Ramos (cell line): ENCODE results near the gene MDC1.
"Not testable (repeated sequence)": the region's sequence is repeated elsewhere in the genome, so short reads cannot be mapped to it uniquely, and the experiment has no call there.

Experiments
- in situ Hi-C: fragments of 300-500 bp; cut with MboI; formaldehyde crosslinking; loops from one replicate; pipeline ENCODE4 v1.14.3; 2022; ENCODE audit warnings: low sequenced_read_pairs; ENCODE audit not compliant: unreplicated experiment

MDC1 gene, protein sequence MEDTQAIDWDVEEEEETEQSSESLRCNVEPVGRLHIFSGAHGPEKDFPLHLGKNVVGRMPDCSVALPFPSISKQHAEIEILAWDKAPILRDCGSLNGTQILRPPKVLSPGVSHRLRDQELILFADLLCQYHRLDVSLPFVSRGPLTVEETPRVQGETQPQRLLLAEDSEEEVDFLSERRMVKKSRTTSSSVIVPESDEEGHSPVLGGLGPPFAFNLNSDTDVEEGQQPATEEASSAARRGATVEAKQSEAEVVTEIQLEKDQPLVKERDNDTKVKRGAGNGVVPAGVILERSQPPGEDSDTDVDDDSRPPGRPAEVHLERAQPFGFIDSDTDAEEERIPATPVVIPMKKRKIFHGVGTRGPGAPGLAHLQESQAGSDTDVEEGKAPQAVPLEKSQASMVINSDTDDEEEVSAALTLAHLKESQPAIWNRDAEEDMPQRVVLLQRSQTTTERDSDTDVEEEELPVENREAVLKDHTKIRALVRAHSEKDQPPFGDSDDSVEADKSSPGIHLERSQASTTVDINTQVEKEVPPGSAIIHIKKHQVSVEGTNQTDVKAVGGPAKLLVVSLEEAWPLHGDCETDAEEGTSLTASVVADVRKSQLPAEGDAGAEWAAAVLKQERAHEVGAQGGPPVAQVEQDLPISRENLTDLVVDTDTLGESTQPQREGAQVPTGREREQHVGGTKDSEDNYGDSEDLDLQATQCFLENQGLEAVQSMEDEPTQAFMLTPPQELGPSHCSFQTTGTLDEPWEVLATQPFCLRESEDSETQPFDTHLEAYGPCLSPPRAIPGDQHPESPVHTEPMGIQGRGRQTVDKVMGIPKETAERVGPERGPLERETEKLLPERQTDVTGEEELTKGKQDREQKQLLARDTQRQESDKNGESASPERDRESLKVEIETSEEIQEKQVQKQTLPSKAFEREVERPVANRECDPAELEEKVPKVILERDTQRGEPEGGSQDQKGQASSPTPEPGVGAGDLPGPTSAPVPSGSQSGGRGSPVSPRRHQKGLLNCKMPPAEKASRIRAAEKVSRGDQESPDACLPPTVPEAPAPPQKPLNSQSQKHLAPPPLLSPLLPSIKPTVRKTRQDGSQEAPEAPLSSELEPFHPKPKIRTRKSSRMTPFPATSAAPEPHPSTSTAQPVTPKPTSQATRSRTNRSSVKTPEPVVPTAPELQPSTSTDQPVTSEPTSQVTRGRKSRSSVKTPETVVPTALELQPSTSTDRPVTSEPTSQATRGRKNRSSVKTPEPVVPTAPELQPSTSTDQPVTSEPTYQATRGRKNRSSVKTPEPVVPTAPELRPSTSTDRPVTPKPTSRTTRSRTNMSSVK (N-terminal part only)

DNA sequence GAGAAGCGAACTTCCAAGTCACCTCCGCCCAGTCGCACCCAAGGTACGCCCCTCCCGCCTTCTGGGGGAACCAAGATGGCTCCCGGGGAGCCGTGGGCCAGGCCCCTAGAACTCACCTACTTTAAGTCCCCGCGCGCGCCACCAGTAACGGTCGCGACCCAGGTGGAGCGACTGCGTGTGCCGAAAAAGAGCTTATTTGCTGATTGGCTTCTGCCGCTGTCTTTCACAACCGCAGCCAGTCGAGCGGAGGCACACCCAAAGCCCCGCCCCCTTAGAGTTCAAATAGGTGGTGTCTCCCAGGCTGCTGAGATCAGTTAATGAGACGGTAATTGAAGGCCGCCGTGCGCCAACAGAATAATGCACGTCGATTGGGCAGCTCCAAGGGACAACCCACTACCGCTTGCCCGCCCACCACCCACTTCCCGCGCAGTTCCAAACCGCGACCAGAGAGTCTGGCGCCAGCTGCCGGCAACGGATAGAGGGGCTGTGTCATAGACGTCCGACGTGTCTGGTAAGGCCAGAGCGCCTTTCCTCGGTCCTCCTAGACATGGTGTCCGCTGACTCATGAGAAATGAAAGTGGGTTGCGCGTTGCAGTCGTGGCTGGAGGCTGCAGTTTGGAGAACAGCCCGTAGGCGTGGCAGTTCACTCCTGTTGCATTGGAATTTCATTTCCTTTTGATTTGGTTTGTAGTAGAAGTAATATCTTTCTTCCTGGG, at the start of gene MDC1:
TSS of gene MDC1 (minus strand) at position 153 of the 716 bp plus-strand sequence. CDS start 2,106 bp downstream, outside the sequence.
- in situ Hi-C loops = no loop called here

DNA sequence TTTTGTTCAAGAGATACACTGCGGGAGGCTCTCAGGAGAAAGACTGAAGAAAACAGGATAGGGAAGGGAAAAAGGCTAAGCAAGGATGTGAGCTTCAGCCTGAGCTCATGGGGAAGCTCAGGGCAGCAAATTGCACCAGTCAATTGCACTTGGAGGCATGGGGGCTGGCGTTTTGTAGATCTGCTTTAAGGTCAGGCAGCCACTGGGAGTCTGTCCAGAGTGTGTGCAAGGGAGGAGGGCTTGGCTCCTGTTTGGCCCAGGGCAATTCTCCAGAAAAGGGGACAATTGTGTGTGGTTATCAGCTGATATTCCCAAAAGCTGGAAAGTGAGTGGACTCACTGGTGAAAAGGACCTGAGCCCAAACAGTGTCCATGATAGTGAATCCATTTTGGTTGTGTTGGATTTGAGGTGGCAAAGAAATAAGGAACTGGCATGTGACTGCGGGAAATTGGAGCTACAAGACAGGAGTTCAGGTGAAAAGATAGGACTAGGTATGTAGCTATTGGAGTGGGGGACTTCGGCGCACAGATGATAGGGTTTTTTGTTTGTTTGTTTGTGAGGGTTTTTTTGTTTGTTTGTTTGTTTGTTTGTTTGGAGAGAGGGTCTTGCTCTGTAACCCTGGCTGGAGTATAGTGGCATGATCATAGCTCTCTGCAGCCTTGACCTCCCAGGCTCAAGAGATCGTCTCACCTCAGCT, 49.5 kb upstream of the MDC1 start:
- in situ Hi-C loops = no loop called here

DNA sequence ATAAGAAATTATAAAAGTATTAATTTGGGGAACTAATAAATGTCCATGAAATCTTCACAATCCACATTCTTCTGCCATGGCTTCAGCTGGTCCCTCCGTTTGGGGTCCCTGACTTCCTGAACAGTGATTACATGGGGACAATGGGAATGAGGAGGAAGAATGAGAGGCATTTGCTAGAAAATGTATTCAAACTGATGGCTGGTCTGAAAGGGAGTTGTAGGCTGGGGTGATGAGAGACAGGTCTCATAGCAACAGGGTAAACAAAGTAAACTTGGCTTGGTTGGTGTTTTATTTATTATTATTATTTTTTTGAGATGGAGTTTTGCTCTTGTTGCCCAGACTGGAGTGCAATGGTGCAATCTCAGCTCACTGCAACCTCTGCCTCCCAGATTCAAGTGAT, 48.4 kb upstream of the MDC1 start:
- in situ Hi-C loops = not testable (repeated sequence)

DNA sequence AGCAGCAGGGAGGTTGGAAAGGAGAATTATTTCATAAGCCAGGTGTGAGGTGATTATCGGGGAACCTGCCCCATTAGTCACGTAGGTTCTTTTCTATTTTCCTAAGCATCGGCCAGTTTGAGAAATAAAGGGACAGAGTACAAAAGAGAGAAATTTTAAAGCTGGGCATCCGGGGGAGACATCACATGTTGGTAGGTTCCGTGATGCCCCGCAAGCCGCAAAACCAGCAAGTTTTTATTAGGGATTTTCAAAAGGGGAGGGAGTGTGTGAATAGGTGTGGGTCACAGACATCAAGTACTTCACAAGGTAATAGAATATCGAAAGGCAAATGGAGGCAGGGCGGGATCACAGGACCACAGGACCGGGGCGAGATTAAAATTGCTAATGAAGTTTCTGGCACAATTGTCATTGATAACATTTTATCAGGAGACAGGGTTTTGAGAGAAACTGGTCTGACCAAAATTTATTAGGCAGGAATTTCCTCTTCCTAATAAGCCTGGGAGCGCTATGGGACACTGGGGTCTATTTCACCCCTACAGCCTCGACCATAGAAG, 47.5 kb upstream of the MDC1 start:
- in situ Hi-C loops = not testable (repeated sequence)

DNA sequence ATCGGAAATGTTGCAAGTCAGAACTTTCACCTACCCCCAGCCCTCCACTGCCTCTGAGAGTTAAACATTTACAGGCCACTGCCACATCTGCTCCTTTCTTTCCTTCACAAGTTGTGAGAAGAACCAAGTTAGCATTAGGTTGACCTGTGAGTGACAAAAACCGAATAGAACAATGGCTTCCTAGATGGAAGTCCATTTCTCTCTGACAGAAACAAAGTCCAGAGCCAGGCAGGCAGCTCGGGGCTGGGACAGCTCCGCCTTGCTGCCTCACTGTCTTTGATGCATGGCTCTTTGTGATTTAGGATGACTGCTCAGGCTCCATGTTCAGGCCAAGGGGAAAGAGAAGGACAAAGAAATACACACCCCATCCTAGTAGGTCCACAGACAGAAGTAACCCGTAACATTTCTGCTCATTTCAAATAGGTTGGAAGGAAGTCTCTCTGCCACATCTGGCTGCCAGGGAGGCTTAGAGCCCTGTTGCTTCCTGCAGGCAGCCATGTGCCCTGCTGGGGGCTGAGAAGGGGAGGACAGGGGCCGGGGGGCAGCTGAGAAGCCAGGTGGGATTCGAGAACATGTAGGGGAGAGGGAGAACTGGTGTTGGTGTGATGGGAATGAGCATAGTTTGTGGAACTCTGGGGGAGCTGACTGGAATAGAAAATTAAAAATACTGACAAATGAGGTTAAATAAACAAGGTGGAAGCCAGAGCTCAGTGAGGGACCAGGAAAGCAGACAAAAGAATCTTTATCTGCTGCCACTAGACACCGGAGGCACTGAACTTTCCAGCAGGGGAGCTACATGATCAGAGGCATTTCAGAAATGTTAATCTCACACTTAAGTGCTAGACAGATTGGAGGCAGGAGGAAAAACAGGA, 46.8 kb upstream of the MDC1 start:
- in situ Hi-C loops = no loop called here

DNA sequence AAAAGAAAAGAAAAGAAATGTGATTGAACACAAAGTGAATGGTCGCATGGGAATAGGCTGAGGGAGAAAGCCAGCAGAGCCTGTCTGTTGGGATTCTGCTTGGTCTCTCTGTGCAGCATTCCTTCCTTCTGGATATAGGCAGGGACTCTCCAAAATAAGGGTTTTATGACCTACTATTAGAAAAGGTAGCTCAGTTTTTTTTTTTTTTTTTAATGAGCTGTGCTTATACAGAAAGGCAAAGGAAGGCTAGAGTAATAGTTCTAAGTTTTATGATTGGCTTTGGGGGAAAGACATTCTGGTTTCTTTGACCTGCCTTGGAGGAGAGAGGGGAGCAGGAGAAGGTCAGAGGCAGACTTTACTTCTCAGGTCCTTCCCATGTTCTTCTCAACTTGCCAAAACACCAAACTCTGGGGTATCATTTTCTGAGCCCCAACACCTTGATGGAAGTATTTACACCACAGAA, 46.1 kb upstream of the MDC1 start:
- in situ Hi-C loops = no loop called here

DNA sequence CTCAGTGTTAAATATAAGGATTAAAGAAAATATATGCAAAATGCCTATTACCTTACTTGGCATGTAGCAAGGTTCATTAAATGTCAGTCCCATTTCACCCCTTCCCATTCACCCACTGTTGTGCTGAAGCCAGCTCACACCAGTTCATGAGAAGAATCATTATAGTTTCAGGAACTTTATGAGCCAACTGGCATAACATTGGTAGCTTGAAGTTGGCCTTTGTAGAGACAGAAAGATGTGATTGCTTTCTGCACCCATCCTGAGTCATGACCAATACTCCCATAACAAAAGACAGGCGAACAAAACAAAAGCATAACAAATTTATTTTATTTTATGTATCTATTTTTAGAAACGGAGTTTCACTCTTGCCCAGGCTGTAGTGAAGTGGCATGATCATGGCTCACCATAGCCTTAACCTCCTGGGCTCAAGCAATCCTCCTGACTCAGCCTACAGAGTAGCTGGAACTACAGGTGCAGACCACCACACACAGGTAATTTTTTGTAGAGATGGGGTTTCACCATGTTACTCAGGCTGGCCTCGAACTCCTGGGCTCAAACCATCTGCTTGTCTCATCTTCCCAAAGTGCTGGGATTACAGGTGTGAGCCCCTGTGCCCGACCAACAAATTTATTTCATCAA, 44.8 kb upstream of the MDC1 start:
- in situ Hi-C loops = no loop called here

DNA sequence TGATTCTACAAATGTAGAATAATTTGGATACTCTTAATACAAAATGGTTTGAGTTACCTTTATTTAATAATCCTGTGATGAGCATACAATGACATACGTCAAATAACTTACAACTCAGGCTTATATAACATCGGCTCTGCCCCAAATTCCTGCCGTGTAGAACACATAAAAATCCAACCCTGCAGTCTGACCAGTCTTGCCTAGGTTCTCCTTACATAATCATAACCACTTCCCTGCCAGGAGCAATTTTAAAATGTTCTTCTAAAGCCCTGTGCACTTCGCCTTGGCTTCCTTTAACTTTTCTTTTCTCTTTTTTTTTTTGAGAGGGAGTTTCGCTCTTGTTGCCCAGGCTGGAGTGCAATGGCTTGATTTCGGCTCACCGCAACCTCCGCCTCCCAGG, 43.5 kb upstream of the MDC1 start:
- in situ Hi-C loops = no loop called here

DNA sequence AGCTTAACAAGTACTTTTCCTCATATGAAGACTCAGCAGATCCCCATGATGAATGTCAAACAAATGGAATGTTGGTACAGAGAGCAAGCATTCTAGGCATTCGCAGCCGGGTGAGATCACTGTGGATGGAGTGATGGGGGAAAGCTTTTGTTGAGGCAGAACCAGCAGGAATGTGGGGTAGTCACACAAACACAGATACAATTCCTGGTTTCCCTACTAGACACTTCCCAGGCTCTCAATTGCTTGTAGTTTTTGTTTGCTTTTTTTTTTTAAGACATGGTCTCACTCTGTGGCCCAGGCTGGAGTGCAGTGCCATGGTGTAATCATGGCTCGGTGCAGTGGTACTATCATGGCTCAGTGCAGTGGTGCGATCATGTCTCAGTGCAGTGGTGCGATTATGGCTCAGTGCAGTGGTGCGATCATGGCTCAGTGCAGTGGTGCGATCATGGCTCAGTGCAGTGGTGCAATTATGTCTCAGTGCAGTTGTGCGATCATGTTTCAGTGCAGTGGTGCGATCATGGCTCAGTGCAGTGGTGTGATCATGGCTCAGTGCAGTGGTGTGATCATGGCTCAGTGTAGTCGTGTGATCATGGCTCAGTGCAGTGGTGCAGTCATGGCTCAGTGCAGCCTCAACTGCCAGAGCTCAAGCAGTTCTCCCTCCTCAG, 42.6 kb upstream of the MDC1 start:
- in situ Hi-C loops = no loop called here

DNA sequence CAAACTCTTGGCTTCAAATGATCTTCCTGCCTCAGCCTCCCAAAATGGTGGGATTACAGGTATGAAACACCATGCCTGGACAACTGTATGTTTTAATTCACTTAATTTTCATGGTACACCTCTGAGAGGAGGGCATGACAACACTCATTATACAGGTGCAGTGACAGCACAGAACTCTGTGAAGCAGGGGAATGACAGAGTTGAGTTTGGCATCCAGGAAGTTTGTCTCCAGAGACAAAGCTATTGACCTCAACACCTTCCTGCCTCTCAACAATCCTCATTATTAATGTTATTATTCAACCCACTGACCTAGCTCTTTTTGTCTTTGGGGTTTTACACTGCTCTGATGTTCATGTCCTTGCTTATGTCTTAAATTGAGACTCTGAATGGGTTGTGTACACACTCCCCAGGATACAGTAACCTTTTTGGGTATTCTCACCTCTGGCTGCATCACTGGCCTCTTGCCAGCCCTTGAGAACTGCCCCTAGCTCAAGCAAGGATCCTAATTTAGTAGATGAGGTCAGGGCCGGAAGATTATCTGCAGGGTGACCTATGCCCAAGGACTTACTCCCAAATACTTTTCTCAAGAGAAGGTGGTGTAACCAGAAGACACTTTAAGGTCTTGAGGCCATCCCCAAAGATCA, 40.3 kb upstream of the MDC1 start:
- in situ Hi-C loops = no loop called here

DNA sequence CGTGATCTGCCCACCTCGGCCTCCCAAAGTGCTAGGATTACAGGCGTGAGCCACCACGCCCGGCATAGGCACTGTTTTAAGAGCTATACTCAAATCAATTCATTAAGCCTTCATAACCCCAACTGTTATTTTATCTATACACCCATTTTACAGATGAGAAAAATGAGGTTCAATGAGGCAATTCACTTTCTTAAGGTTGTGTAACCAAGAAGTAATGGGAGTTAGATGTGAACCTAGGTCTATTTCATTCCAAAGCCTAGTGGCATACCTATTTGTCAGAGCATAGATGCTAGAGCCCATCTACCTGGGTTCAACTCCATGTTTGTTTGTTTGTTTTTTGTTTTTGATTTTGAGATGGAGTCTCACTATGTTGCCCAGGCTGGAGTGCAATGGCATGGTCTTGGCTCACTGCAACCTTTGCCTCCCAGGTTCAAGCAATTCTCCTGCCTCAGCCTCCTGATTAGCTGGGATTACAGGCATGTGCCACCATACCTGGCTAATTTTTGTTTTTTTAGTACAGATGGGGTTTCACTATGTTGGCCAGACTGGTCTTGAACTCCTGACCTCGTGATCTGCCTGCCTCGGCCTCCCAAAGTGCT, 39.4 kb upstream of the MDC1 start:
- in situ Hi-C loops = not testable (repeated sequence)

DNA sequence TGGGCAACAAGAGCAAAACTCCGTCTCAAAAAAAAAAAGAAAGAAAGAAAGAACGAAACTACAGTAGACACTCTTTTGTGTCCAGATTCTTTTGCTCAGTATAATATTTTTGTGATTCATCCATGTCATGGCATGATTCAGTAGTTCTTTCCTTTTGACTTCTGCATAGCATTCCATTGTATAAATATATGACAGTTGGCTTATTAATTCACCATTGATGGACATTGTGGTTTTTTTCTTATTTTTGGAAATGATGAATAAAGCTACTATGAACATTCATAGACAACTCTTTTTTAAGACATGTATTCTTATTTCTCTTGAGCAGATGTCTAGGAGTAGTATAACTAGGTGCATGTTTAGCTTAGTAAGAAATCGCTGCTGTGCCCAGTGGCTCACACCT, 37.5 kb upstream of the MDC1 start:
- in situ Hi-C loops = no loop called here

DNA sequence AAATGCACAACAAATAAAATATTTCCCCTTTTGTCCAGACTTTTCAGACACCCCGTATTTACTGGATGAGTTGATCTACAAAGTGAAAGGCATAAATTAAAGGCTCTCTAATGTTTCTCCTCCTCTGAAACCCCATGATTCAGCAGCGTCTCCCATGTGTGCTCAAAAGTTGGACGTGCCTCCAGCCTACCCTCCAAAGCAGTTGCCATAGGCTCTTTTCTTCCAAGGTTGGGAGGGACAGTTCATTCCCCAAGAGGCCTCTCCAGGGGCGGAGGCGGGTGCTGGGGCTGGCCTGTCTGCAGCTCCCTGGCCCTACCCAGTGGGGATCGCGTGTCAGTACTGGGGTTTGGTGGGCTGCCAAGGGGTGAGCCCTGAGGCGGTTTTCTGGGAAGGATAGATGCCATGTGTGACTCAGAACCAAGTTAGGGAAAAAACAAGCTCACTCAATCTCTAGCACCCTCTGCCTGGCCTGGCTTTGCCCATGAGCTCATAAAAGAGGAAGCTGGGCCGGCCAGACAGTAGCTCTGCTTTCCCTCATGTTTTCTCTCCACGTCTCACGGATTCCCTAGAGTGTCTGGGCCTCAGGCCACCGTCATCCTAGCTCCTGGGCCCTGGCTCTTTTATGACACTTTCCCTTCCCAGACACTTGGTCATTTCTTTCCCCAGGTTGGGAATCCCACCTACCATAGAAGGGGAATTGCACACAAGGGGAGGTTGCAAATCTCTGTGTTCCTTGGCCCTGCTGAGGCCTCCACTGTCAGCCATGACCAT, 35.3 kb upstream of the MDC1 start:
- in situ Hi-C loops = no loop called here

DNA sequence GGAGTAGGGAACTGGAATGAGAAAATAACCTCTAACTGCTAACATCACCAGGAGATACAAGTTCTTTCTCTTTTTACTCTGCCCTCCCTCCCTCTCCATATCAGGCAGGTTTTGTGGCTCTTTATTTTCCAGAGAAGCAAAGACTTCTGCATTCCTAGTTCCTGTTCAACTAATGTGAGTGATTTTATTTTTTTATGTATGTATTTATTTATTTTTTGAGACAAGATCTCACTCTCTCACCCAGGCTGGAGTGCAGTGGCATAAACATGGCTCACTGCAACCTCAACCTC, 33.2 kb upstream of the MDC1 start:
- in situ Hi-C loops = no loop called here

DNA sequence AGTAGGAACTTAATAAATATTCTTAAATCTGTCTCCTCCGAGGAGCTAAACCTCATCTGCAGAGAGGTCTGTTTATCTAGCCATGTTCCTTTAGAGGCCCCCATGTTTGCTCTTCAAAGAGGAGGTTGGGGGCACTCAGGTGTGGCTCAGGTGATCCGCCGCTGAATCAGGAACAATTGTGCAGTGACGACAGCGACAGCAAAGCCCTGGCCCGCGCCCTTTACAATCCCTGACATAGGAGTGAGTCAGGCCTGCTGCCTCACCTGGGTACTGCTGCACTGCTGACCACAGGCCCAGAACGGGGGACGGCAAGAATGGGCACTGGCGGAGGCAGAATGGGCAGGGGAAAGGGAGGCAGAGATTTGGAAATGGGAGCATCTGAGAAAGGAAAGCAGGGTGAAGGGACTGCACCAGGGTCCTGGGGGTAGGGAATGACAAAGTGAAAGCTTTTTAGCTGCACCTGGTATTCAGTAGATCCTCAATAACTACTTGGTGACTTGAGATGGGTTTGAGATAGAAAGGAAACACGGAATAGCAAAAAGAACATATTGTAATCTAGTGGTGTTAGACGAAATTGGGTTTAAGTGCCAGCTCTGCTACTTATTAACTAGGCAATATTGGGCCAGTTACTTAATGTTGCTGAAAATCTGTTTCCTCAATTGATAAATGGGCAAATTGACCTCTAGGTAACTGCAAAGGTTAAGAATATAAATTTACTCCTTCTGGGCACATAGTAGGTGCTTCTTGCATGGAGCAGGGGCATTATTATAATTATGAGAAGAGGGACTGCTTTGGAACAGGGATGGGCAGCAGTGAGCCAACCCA, 32.7 kb upstream of the MDC1 start:
- in situ Hi-C loops = no loop called here
